ENCODE measurements around the gene A4GNT. TPM values are rescaled to one million over a fixed set of nuclear protein-coding genes. Genes with fewer than 3 reads are reported as not detected.

A4GNT gene
- total and polyA plus RNA-seq, 8 donors = 0.21 to 0.53 (median 0.39) TPM; not detected in 2

DNA sequence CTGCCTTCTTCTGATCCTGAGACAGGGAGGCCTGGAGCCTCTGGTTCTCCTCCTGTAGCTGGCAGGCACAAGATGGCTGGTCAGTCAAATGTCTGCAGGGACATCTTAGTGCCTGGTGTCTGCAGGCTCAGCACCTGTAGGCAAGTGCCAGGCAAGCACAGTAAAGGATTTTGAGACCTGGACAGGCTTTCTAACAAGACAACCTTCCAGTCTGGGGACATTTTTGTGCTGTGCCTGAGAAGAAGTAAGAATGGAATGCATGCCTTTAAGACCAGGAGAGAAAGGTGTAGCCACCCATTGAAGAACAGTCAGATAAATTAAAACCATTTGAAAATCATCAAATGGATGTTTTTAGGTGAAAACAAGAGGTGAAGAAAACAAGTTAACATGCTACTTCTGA, 48.0 kb downstream of the A4GNT start:
- H3K9me3 ChIP-seq = no peaks in the 10 kb centered on the region
- TF ChIP-seq, protein P1, sequence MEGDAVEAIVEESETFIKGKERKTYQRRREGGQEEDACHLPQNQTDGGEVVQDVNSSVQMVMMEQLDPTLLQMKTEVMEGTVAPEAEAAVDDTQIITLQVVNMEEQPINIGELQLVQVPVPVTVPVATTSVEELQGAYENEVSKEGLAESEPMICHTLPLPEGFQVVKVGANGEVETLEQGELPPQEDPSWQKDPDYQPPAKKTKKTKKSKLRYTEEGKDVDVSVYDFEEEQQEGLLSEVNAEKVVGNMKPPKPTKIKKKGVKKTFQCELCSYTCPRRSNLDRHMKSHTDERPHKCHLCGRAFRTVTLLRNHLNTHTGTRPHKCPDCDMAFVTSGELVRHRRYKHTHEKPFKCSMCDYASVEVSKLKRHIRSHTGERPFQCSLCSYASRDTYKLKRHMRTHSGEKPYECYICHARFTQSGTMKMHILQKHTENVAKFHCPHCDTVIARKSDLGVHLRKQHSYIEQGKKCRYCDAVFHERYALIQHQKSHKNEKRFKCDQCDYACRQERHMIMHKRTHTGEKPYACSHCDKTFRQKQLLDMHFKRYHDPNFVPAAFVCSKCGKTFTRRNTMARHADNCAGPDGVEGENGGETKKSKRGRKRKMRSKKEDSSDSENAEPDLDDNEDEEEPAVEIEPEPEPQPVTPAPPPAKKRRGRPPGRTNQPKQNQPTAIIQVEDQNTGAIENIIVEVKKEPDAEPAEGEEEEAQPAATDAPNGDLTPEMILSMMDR (IDR thresholded peaks at IDR 0.05) = no peak
- H3K4me1 ChIP-seq = peaks cover 0 to 12% of the 10 kb centered on the region in 2 donors
- no peak for DNase-seq
- no peak overlapping the region for H3K27ac ChIP-seq
- H3K27me3 ChIP-seq = no peaks in the 10 kb centered on the region
- peaks cover 0 to 38% of the 10 kb centered on the region in 2 donors for H3K36me3 ChIP-seq
- no peak overlapping the region for H3K4me3 ChIP-seq
- intact Hi-C loops (cut with DNase I) = no loop called here
- ATAC-seq = no peak

DNA sequence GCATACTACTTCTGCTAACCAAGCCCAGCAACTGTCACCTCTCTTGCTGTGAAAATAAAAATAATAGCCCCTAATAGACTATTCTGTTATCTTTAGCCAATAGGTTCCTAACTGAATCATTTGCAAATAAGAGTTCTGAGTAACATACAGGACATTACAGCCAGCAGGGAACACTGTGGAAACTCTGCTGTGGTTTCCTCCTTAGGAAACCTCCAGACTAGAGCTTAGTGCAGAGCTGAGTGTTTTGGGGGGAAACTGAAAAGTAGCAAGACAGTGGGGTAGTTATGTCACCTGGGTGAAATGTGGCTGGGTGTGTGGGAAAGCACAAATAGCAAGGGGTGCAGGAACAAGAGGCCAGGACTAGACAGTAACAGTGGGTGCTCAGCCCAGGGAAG, 49.2 kb downstream of the A4GNT start:
- DNase-seq (no peak), ATAC-seq (peak; percentile 30)
- Histone ChIP-seq H3K9me3 (no peaks in the 10 kb centered on the region), H3K4me3 (no peak overlapping the region), H3K4me1 (peaks cover 0 to 14% of the 10 kb centered on the region in 2 donors), H3K36me3 (peaks cover 0 to 32% of the 10 kb centered on the region in 2 donors), H3K27ac (peak overlapping the region; percentile 28 to 40), H3K27me3 (no peaks in the 10 kb centered on the region)
- intact Hi-C loops (cut with DNase I) = no loop called here
- TF ChIP-seq, protein P1 (IDR thresholded peaks at IDR 0.05) = no peak

DNA sequence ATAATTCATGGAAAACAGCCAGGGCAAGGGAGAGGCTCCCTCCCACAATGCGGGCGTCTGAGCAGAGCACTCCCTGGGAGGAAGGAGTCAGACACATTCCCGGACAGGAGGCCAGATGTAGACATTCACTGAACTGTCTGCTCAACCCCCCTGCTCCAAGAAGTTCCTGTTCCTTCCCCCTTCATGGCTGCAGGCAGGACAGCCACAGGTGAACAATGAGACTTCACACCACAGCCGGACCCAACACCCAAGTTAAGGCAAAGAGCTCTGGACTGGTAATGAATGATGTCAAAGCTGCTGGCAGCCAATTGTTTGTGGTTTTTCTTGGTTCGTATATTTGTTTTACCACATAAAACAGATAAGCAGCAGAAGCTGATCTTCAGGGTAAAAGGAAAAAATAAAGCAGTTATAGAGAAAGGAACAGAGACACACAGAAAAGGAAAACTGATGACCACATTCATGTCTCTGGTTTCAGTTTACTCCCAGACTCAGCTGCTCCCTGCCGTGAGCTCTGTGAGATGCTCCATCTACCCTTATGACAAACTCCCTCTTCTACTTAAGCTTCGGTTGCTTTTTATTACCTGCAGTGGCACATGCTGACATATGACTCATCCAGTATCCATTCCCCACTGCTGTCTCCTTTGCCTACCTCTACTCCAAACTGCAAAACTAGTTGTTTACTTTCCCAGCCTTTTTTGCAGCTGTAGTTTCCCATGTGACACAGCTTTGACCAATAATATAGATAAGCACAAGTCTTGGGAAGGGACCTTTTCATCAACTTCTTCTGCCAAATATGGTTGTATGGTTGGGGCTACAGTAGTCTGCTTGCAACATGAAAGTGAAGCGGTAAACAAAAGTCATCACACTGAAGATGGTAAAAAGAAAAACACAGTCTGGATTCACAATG, 49.9 kb downstream of the A4GNT start:
- intact Hi-C loops (cut with DNase I) = no loop called here
- no peaks in the 10 kb centered on the region for H3K9me3 ChIP-seq
- peaks cover 0 to 33% of the 10 kb centered on the region in 2 donors for H3K36me3 ChIP-seq
- TF ChIP-seq, protein P1 (IDR thresholded peaks at IDR 0.05) = no peak
- ATAC-seq (peak; percentile 71), DNase-seq (peak in 1 of 4 donors; percentile 59)
- H3K4me3 ChIP-seq = no peak overlapping the region
- no peaks in the 10 kb centered on the region for H3K27me3 ChIP-seq
- peaks cover 0 to 14% of the 10 kb centered on the region in 2 donors for H3K4me1 ChIP-seq
- H3K27ac ChIP-seq = peak overlapping the region; percentile 40 to 46

DNA sequence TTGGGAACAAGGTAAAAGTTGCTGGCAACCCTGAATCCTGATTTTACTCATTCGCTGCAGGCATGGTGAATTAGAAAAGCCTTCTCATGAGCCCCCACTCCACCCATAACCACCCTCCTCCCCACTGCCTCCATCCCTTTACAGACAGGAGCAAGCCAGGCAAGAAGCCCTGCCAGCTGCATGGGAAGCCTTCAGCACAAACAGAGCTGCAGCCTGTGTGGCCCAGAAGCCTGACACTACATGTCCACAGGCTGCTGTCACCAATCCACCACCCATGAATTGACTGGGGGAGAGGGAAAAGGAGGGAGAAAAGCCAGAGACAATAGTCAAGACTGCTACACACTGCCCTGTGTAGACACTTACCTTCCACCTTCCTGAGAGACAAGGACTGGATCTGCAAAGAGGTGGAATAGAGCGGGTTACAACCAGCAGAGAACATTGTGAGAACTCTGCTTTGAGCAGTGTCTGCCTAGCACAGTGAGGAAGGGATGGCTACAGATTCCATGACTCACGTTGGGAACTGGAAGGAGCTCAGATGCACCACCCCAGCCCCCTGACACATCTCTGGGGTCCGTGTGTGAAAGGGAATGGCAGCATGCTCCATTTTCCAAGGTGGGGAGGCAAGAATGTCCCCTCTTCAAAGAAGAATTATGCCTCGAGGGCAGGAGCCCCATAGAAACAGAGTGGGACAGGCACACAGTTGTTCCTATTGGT, 50.7 kb downstream of the A4GNT start:
- ATAC-seq (peak; percentile 59), DNase-seq (no peak)
- H3K27me3 ChIP-seq = no peaks in the 10 kb centered on the region
- H3K36me3 ChIP-seq = peaks cover 0 to 36% of the 10 kb centered on the region in 2 donors
- H3K27ac ChIP-seq = peak overlapping the region; percentile 40 to 46
- peaks cover 0 to 14% of the 10 kb centered on the region in 2 donors for H3K4me1 ChIP-seq
- intact Hi-C loops (cut with DNase I) = no loop called here
- TF ChIP-seq, protein P1 (IDR thresholded peaks at IDR 0.05) = no peak
- no peaks in the 10 kb centered on the region for H3K9me3 ChIP-seq
- no peak overlapping the region for H3K4me3 ChIP-seq

DNA sequence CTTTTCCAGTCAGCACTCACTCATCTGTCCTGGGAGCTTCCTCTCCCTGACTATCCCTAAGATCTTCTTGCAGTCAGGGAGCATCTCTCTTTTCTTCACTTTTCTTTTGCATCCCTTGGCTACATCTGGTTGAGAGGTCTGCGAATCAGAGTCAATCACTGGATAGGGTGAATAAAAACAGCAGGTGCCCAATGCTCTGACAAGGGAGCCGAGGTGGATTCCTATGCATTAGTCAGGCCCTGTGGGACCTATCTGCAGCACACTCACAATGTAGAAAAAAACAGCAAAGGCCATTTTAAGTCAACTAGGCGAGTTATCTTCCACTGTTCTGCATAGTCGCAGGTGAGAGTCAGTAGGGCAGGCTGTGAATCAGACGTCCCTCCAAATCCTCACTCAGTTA, 52.3 kb downstream of the A4GNT start:
- intact Hi-C loops (cut with DNase I) = no loop called here
- Histone ChIP-seq H3K9me3 (no peaks in the 10 kb centered on the region), H3K4me3 (no peak overlapping the region), H3K27me3 (no peaks in the 10 kb centered on the region), H3K4me1 (peaks cover 0 to 14% of the 10 kb centered on the region in 2 donors), H3K36me3 (peaks cover 0 to 40% of the 10 kb centered on the region in 2 donors), H3K27ac (no peak overlapping the region)
- TF ChIP-seq, protein P1 (IDR thresholded peaks at IDR 0.05) = no peak
- DNase-seq (no peak), ATAC-seq (no peak)

All from left lung (tissue), 10 donors.